ENCODE data around the gene ARVCF.

Gene ARVCF

GRCh38 chr22:20053407-20054033, 36.9 kb upstream of the ARVCF start:
- no peak for TF ChIP-seq CTCF (IDR thresholded peaks at IDR 0.05; ENCODE audit: extremely low read depth, insufficient read depth, missing control alignments)
- DNase-seq (ENCODE audit: low spot score) = no peak
- in situ Hi-C loops (cut with MboI; ENCODE audit: low pct_unique_long_range_greater_than_20kb, low sequenced_read_pairs, unreplicated experiment) = no loop called here

GRCh38 chr22:20052309-20053259, 36.0 kb upstream of the ARVCF start:
- in situ Hi-C loops (cut with MboI; ENCODE audit: low pct_unique_long_range_greater_than_20kb, low sequenced_read_pairs, unreplicated experiment) = no loop called here
- no peak for DNase-seq (ENCODE audit: low spot score)
- TF ChIP-seq CTCF (IDR thresholded peaks at IDR 0.05; ENCODE audit: extremely low read depth, insufficient read depth, missing control alignments) = no peak

GRCh38 chr22:20051927-20052308, 35.3 kb upstream of the ARVCF start:
- DNase-seq (ENCODE audit: low spot score) = no peak
- in situ Hi-C loops (cut with MboI; ENCODE audit: low pct_unique_long_range_greater_than_20kb, low sequenced_read_pairs, unreplicated experiment) = no loop called here
- TF ChIP-seq CTCF (IDR thresholded peaks at IDR 0.05; ENCODE audit: extremely low read depth, insufficient read depth, missing control alignments) = no peak

- TF ChIP-seq CTCF (IDR thresholded peaks at IDR 0.05; ENCODE audit: extremely low read depth, insufficient read depth, missing control alignments) = no peak
- DNase-seq (ENCODE audit: low spot score) = no peak
- in situ Hi-C loops (cut with MboI; ENCODE audit: low pct_unique_long_range_greater_than_20kb, low sequenced_read_pairs, unreplicated experiment) = no loop called here
Observed at GRCh38 chr22:20046730-20047129, 30.1 kb upstream of the ARVCF start.

GRCh38 chr22:20044495-20045151, 28.0 kb upstream of the ARVCF start:
- DNase-seq (ENCODE audit: low spot score) = no peak
- no peak for TF ChIP-seq CTCF (IDR thresholded peaks at IDR 0.05; ENCODE audit: extremely low read depth, insufficient read depth, missing control alignments)
- in situ Hi-C loops (cut with MboI; ENCODE audit: low pct_unique_long_range_greater_than_20kb, low sequenced_read_pairs, unreplicated experiment) = no loop called here

- TF ChIP-seq CTCF (IDR thresholded peaks at IDR 0.05; ENCODE audit: extremely low read depth, insufficient read depth, missing control alignments) = no peak
- no peak for DNase-seq (ENCODE audit: low spot score)
- in situ Hi-C loops (cut with MboI; ENCODE audit: low pct_unique_long_range_greater_than_20kb, low sequenced_read_pairs, unreplicated experiment) = no loop called here
Observed at GRCh38 chr22:20043997-20044342, 27.3 kb upstream of the ARVCF start.
